ENCODE results near the gene RPLP2.

RPLP2 gene

GRCh38 chr11:828506-829175 lies 18.9 kb downstream of the RPLP2 start:
- DNase-seq (ENCODE audit: low spot score) = no peak
- in situ Hi-C loops (cut with MboI; ENCODE audit: low pct_unique_long_range_greater_than_20kb, low sequenced_read_pairs, unreplicated experiment) = no loop called here
- no peak for TF ChIP-seq CTCF (IDR thresholded peaks at IDR 0.05; ENCODE audit: extremely low read depth, insufficient read depth, missing control alignments)

- DNase-seq (ENCODE audit: low spot score) = no peak
- in situ Hi-C loops (cut with MboI; ENCODE audit: low pct_unique_long_range_greater_than_20kb, low sequenced_read_pairs, unreplicated experiment) = no loop called here
- TF ChIP-seq CTCF (IDR thresholded peaks at IDR 0.05; ENCODE audit: extremely low read depth, insufficient read depth, missing control alignments) = no peak
These were observed 19.5 kb downstream of the RPLP2 start for GRCh38 chr11:829176-829846.

DNA sequence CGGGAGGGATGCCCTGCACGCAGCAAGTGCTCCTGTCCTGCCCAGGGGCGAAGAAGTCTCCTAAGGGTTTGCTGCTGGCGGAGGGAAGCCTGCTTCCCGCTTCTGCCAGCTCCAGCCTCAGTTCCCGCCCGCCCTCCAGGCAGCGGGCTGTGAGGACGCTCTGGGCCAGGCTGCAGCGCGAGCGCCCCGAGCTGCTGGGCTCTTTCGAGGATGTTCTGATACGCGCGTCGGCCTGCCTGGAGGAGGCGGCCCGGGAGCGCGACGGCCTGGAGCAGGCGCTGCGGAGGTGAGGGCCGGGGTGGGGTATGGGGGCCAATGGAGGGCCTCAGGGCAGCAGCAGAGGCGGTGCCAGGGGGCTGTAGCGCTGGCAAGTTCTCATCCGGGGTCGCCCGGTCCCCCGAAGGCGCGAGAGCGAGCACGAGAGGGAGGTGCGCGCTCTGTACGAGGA lies 20.1 kb downstream of the RPLP2 start:
- in situ Hi-C loops (cut with MboI; ENCODE audit: low pct_unique_long_range_greater_than_20kb, low sequenced_read_pairs, unreplicated experiment) = no loop called here
- no peak for DNase-seq (ENCODE audit: low spot score)
- no peak for TF ChIP-seq CTCF (IDR thresholded peaks at IDR 0.05; ENCODE audit: extremely low read depth, insufficient read depth, missing control alignments)

DNA sequence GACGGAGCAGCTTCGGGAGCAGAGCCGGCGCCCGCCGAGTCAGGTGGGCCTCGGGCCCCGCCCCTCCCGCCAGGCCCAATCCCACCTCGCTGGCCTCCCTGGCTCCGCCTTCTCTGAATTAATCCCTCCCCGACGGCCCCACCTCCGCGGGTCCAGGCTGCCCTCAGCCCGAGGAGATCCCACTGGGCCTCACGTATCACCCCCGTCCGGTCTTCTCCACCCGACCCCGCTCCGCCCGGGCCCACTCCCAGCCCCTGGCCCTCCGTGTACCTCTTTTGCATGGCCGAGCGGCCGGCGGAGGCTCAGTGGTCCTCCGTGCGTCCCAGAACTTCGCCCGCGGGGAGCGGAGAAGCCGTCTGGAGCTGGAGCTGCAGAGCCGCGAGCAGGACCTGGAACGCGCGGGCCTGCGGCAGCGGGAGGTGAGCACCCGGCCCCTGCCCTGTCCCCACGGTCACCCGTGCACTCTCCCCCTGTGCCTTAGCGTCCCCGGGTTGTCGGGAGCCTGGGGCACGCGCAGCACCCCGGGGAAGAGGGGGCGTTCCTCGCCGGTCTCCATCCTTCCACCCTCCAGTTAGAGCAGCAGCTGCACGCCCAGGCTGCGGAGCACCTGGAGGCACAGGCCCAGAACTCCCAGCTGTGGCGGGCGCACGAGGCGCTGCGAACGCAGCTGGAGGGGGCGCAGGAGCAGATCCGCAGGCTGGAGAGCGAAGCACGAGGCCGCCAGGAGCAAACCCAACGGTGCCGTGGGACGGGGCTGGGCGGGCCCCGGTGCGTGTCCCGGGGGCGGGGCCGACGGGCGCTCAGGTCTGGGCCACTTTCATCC lies 20.7 kb downstream of the RPLP2 start:
- DNase-seq (ENCODE audit: low spot score) = peak; percentile 89
- in situ Hi-C loops (cut with MboI; ENCODE audit: low pct_unique_long_range_greater_than_20kb, low sequenced_read_pairs, unreplicated experiment) = no loop called here
- no peak for TF ChIP-seq CTCF (IDR thresholded peaks at IDR 0.05; ENCODE audit: extremely low read depth, insufficient read depth, missing control alignments)

DNA sequence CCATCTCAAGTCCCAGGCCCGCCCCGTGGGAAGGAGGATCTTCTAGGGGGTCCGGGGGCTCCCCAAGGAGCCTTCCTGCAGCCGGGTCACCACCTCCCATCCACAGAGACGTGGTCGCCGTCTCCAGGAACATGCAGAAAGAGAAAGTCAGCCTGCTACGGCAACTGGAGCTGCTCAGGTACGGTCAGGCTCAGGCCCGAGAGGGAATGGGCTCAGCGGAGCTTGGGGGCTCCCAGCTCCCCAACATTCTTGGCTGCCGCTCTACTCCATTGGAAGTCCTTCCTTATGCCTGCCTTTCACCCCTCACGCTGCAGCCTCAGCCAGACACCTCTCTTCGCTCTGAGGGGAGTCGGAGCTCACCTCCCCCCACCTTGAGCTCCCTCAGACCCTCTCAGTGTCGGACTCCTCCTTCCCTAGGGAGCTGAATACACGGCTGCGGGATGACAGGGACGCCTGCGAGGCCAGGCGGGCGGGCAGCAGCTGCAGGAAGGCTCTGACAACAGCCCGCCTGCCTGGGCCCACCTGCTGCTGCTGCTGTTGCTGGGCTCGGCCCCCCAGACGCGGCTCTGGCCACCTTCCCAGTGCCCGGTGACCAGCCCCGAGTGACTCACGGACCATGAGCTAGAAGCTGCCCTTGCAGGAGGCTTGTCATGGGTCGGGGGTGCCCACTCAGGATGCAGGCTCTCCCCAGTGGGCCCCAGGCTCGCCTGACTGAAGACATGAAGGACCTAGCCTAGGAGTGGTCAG lies 21.5 kb downstream of the RPLP2 start:
- no peak for TF ChIP-seq CTCF (IDR thresholded peaks at IDR 0.05; ENCODE audit: extremely low read depth, insufficient read depth, missing control alignments)
- no peak for DNase-seq (ENCODE audit: low spot score)
- in situ Hi-C loops (cut with MboI; ENCODE audit: low pct_unique_long_range_greater_than_20kb, low sequenced_read_pairs, unreplicated experiment) = no loop called here

DNA sequence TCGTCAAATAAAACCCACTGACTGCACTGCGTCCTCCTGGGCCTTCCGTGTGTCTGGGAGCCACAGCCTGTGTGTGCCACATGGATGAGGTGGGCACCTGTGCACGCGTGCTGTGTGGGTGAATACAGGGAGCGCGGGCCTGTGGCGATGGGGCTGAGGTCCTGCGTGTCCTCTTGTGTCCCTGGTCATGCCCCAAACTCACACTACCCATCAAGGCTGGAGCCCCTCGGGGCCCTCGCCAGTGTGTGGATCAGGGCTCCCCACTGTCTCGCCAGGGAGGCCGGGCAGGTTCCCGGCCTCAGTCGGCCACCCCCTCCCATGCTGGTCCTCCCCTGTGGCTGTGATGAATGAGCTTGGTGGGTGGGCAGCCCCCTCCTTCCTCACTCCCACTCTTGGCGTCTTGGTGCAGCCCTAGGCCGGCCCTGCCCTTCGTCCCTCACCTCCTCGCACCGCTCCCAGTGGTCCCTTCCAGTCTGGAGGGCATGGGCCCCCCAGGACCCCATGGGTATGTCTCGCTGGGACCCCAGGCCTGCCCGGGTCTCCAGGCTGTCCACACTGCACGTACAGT lies 22.3 kb downstream of the RPLP2 start:
- no peak for DNase-seq (ENCODE audit: low spot score)
- in situ Hi-C loops (cut with MboI; ENCODE audit: low pct_unique_long_range_greater_than_20kb, low sequenced_read_pairs, unreplicated experiment) = no loop called here
- TF ChIP-seq CTCF (IDR thresholded peaks at IDR 0.05; ENCODE audit: extremely low read depth, insufficient read depth, missing control alignments) = no peak

All from GM13977 (cell line).